Tibial nerve (tissue), 3 donors: ENCODE measurements around the gene GYG2.

Experiments
- POLR2A ChIP-seq, 2 donors: fragments of 450-650 bp; IDR thresholded peaks; one replicate each; pipeline ENCODE4 v1.6.1; 2017; ENCODE audit warnings: antibody characterized with exemption in 2 of 2, mild to moderate bottlenecking in 2 of 2, moderate library complexity in 2 of 2
- TF ChIP-seq, protein P1 (sequence below), 5 experiments: fragments of 200-600 bp in 3 of 5; fragments of 450-650 bp in 2 of 5; sonication (generic) in 3 of 5; IDR thresholded peaks; one replicate each; pipeline ENCODE4 v1.5.1; 2016 to 2019; ENCODE audit warnings: antibody characterized with exemption in 5 of 5, mild to moderate bottlenecking in 3 of 5, moderate library complexity in 2 of 5

GRCh38 chrX:2854918-2855317 is 26.2 kb downstream of the GYG2 start:
- TF ChIP-seq, protein P1, sequence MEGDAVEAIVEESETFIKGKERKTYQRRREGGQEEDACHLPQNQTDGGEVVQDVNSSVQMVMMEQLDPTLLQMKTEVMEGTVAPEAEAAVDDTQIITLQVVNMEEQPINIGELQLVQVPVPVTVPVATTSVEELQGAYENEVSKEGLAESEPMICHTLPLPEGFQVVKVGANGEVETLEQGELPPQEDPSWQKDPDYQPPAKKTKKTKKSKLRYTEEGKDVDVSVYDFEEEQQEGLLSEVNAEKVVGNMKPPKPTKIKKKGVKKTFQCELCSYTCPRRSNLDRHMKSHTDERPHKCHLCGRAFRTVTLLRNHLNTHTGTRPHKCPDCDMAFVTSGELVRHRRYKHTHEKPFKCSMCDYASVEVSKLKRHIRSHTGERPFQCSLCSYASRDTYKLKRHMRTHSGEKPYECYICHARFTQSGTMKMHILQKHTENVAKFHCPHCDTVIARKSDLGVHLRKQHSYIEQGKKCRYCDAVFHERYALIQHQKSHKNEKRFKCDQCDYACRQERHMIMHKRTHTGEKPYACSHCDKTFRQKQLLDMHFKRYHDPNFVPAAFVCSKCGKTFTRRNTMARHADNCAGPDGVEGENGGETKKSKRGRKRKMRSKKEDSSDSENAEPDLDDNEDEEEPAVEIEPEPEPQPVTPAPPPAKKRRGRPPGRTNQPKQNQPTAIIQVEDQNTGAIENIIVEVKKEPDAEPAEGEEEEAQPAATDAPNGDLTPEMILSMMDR (IDR thresholded peaks at IDR 0.05): no peak
- TF ChIP-seq POLR2A (IDR thresholded peaks at IDR 0.05): no peak
